HCT116 (cell line): Measurements from ENCODE around the gene GDF2. TPM values are rescaled to one million over a fixed set of nuclear protein-coding genes. Genes with fewer than 3 reads are reported as not detected.

ENCODE experiments used
- ATAC-seq: fragments of 200-7000 bp; cut with Tn5 transposase; 2 replicates; pipeline ENCODE4 v1.9.1; 2020; ENCODE audit warnings: mild to moderate bottlenecking, moderate library complexity
- BruUV-seq: library from RNA; stranded (reverse); fragments of 400-500 nt; replicated peaks from 2 replicates; lab custom pipeline; 2021; lab: Mats Ljungman, UMichigan
- CTCF ChIA-PET: fragments of 300-600 bp; sonication (Branson Sonifier 250); formaldehyde crosslinking; loops from one replicate; lab custom pipeline; 2021; ENCODE audit warnings: antibody characterized with exemption; lab: Charles Lee
- POLR2A ChIA-PET: fragments of 300-600, 350-600 bp; sonication (Branson Sonifier 250); formaldehyde crosslinking; loops from one replicate; lab custom pipeline; 2021; ENCODE audit warnings: antibody characterized with exemption; lab: Charles Lee
- RAD21 ChIA-PET, 2 experiments: fragments of 300-600 bp; sonication (Branson Sonifier 250); formaldehyde crosslinking; loops; one replicate each; lab custom pipeline; 2023; ENCODE audit warnings: low total read pairs in 2 of 2; ENCODE audit not compliant: uncharacterized antibody in 2 of 2, unreplicated experiment in 2 of 2, low non-redundant PET in 1 of 2; lab: Charles Lee
- DNase-seq: peaks from one replicate; pipeline ENCODE4 v3.0.0-alpha.2; 2010; ENCODE audit warnings: low read depth, low spot score
- H2AFZ ChIP-seq: fragments of 200-600 bp; shearing (Covaris generic), sonication (generic); 2 replicates; pipeline ENCODE4 v1.6.1; 2017; ENCODE audit warnings: low read depth, mixed run types, mixed read lengths, antibody characterized with exemption, low read length; ENCODE audit not compliant: poor library complexity, severe bottlenecking
- H3K27ac ChIP-seq: 2 replicates; pipeline ENCODE4 v1.5.1; 2012; ENCODE audit warnings: low read depth, low read length
- H3K27me3 ChIP-seq: fragments of 200-600 bp; sonication (generic); 2 replicates; pipeline ENCODE4 v1.6.1; 2016; ENCODE audit warnings: mixed run types, low read length, mixed read lengths; ENCODE audit not compliant: insufficient read depth
- H3K36me3 ChIP-seq, 2 experiments: fragments of 200-500 bp in 1 of 2; fragments of 200-600 bp in 1 of 2; sonication (Bioruptor generic) in 1 of 2; sonication (generic) in 1 of 2; 2 replicates each; pipeline versions ENCODE4 v1.5.1 to v1.6.1; 2014 to 2016; ENCODE audit warnings: low read length in 2 of 2, inconsistent platforms in 1 of 2, mixed read lengths in 1 of 2, mixed run types in 1 of 2; ENCODE audit not compliant: insufficient read depth in 2 of 2, control insufficient read depth in 1 of 2
- H3K4me1 ChIP-seq, 2 experiments: fragments of 200-600 bp in 1 of 2; sonication (generic) in 1 of 2; 2 replicates each; pipeline versions ENCODE4 v1.5.1 to v1.6.1; 2012 to 2017; ENCODE audit warnings: low read length in 2 of 2, inconsistent platforms in 1 of 2, mild to moderate bottlenecking in 1 of 2, mixed read lengths in 1 of 2, mixed run types in 1 of 2, moderate library complexity in 1 of 2; ENCODE audit not compliant: insufficient read depth in 2 of 2, control insufficient read depth in 1 of 2
- H3K4me2 ChIP-seq: fragments of 200-600 bp; sonication (generic); 2 replicates; pipeline ENCODE4 v1.6.1; 2017; ENCODE audit warnings: mixed run types, low read length, mixed read lengths
- H3K4me3 ChIP-seq, 2 experiments: fragments of 200-600 bp in 1 of 2; sonication (generic) in 1 of 2; replicated peaks in 1 of 2; 2 replicates each; pipeline ENCODE4 v1.5.1; 2011 to 2016; ENCODE audit warnings: low read length in 2 of 2, control low read depth in 1 of 2, low read depth in 1 of 2, mild to moderate bottlenecking in 1 of 2, mixed read lengths in 1 of 2, mixed run types in 1 of 2
- H3K79me2 ChIP-seq: fragments of 200-600 bp; sonication (generic); 2 replicates; pipeline ENCODE4 v1.6.1; 2017; ENCODE audit warnings: mild to moderate bottlenecking, mixed run types, low read length, moderate library complexity, mixed read lengths; ENCODE audit not compliant: insufficient read depth
- H3K9ac ChIP-seq: fragments of 200-600 bp; sonication (generic); 2 replicates; pipeline ENCODE4 v1.6.1; 2016; ENCODE audit warnings: low read length, mixed read lengths
- H3K9me2 ChIP-seq: fragments of 200-600 bp; sonication (generic), shearing (Covaris generic); 2 replicates; pipeline ENCODE4 v1.6.1; 2017; ENCODE audit warnings: mixed run types, mild to moderate bottlenecking, moderate library complexity; ENCODE audit not compliant: insufficient read depth
- H3K9me3 ChIP-seq, 2 experiments: fragments of 200-500 bp in 1 of 2; fragments of 200-600 bp in 1 of 2; sonication (Bioruptor generic) in 1 of 2; sonication (generic) in 1 of 2; 2 replicates each; pipeline ENCODE4 v1.6.1; 2014 to 2017; ENCODE audit warnings: low read length in 2 of 2, mixed read lengths in 2 of 2, inconsistent platforms in 1 of 2, low read depth in 1 of 2, mild to moderate bottlenecking in 1 of 2, mixed run types in 1 of 2, moderate library complexity in 1 of 2; ENCODE audit not compliant: control insufficient read depth in 1 of 2, insufficient read depth in 1 of 2
- H4K20me1 ChIP-seq: fragments of 200-600 bp; sonication (generic), shearing (Covaris generic); 2 replicates; pipeline ENCODE4 v1.6.1; 2017; ENCODE audit warnings: mixed run types, mild to moderate bottlenecking, moderate library complexity; ENCODE audit not compliant: insufficient read depth
- CBX3 ChIP-seq: IDR thresholded peaks from 2 replicates; pipeline ENCODE4 v1.6.1; 2012; ENCODE audit warnings: low read depth
- ELF1 ChIP-seq: IDR thresholded peaks from 2 replicates; pipeline ENCODE4 v1.6.1; 2012; ENCODE audit warnings: low read depth, borderline replicate concordance
- EZH2 ChIP-seq: fragments of 200-600 bp; sonication (generic); IDR thresholded peaks from 2 replicates; pipeline ENCODE4 v1.6.1; 2017; ENCODE audit warnings: antibody characterized with exemption, mixed run types
- MAX ChIP-seq: IDR thresholded peaks from 2 replicates; pipeline ENCODE4 v1.6.1; 2012
- POLR2A ChIP-seq: IDR thresholded peaks from 2 replicates; pipeline ENCODE4 v1.7.0; 2011; ENCODE audit warnings: borderline replicate concordance; ENCODE audit not compliant: insufficient read depth, insufficient read length; ENCODE audit errors: extremely low read depth
- SIN3A ChIP-seq: IDR thresholded peaks from 2 replicates; pipeline ENCODE4 v1.6.1; 2012; ENCODE audit warnings: low read depth
- SRF ChIP-seq: IDR thresholded peaks from 2 replicates; pipeline ENCODE4 v1.6.1; 2012; ENCODE audit warnings: low read depth
- TCF7L2 ChIP-seq: IDR thresholded peaks from 2 replicates; pipeline ENCODE4 v1.7.0; 2011; ENCODE audit warnings: borderline replicate concordance, inconsistent platforms; ENCODE audit not compliant: insufficient read depth, insufficient read length; ENCODE audit errors: extremely low read depth
- ZBTB33 ChIP-seq: IDR thresholded peaks from 2 replicates; pipeline ENCODE4 v1.6.1; 2011; ENCODE audit warnings: mild to moderate bottlenecking, low read length, moderate library complexity; ENCODE audit not compliant: insufficient replicate concordance; ENCODE audit errors: extremely low read depth
- ZNF274 ChIP-seq: fragments of 200-500 bp; sonication (Bioruptor generic); IDR thresholded peaks from 2 replicates; pipeline ENCODE4 v1.6.1; 2014; ENCODE audit warnings: mild to moderate bottlenecking, low read depth, low read length, inconsistent platforms
- intact Hi-C: fragments of 100-400 bp; cut with micrococcal nuclease; formaldehyde crosslinking; loops from 2 replicates; pipeline ENCODE4 v1.10.0; 2022
- total RNA-seq: library from RNA; stranded (reverse); gene quantifications from one replicate; pipeline ENCODE4 v1.2.1, GENCODE V29; 2021; ENCODE audit not compliant: unreplicated experiment
- TF ChIP-seq, protein P1 (sequence below): IDR thresholded peaks from 2 replicates; pipeline ENCODE4 v1.6.1; 2012

GDF2 gene
- total RNA-seq, 1 experiment from 2014 or later: not detected

DNA sequence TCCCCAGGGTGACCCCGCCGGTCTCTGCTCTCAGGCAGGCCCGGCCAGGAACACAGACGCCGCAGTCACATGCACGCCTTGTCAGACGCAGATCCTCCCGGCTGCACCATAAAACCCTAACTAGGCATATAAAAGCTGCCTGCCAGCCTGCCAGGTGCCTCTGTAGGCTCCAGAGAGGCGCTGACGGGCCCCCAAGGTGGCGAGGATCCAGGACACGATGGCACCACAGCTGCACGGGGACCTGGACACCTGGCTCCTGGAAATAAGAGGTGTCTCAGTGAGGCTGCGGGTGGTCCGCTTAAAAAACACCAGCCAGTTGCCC is 44.1 kb upstream of the GDF2 start (continued):
- TF ChIP-seq ZBTB33 (no peak), POLR2A (no peak), TCF7L2 (no peak), ELF1 (no peak), SIN3A (no peak), CBX3 (no peak), MAX (no peak), EZH2 (no peak), ZNF274 (no peak)
- TF ChIP-seq, protein P1, sequence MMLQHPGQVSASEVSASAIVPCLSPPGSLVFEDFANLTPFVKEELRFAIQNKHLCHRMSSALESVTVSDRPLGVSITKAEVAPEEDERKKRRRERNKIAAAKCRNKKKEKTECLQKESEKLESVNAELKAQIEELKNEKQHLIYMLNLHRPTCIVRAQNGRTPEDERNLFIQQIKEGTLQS: no peak

- H3K79me2 ChIP-seq: no peaks in the 10 kb centered on the region
- no peak overlapping the region for H3K9ac ChIP-seq
- BruUV-seq: no TSS peak
- ATAC-seq: no peak
- H3K4me3 ChIP-seq: no peak overlapping the region
- H3K9me2 ChIP-seq: no peaks in the 10 kb centered on the region
- TF ChIP-seq ZNF274 (no peak), SRF (no peak), POLR2A (no peak)
- intact Hi-C loops: no loop called here
- H2AFZ ChIP-seq: no peak overlapping the region
- ChIA-PET RAD21 (no interaction called here), POLR2A (no interaction called here), CTCF (no interaction called here)
- no peaks in the 10 kb centered on the region for H3K9me3 ChIP-seq
- no peaks in the 10 kb centered on the region for H3K27me3 ChIP-seq
- H3K4me1 ChIP-seq: peaks cover 7 to 11% of the 10 kb centered on the region in 2 experiments; a peak in 3 of 4 replicates
- no peak for DNase-seq
- no peaks in the 10 kb centered on the region for H3K36me3 ChIP-seq
- no peaks in the 10 kb centered on the region for H4K20me1 ChIP-seq
- no peak overlapping the region for H3K27ac ChIP-seq
- H3K4me2 ChIP-seq: no peak overlapping the region
These were observed 43.5 kb upstream of the GDF2 start for GRCh38 chr10:47278720-47279119.
